Activated CD4-positive, alpha-beta T cell treated with anti-CD3 and anti-CD28 coated beads for 24 hours (primary cell): ENCODE results near the gene FGF12.

Experiments used
- DNase-seq, 2 donors: peaks; one replicate each; pipeline ENCODE4 v3.0.0-alpha.2; 2020; ENCODE audit warnings: low read depth in 2 of 2

The FGF12 gene

GRCh38 chr3:192351441-192351840 is 375.9 kb downstream of the FGF12 start:
- DNase-seq: no peak

GRCh38 chr3:192340031-192340430 is 387.3 kb downstream of the FGF12 start:
- no peak for DNase-seq

- DNase-seq: no peak
Observed at GRCh38 chr3:192339214-192339613, 388.1 kb downstream of the FGF12 start.

- no peak for DNase-seq
Observed at GRCh38 chr3:192336286-192336685, 391.1 kb downstream of the FGF12 start.

GRCh38 chr3:192332386-192333291 is 394.7 kb downstream of the FGF12 start:
- no peak for DNase-seq

- DNase-seq: no peak
Observed at GRCh38 chr3:192331749-192332385, 395.5 kb downstream of the FGF12 start.

GRCh38 chr3:192326656-192327055 is 400.7 kb downstream of the FGF12 start:
- no peak for DNase-seq

- DNase-seq: no peak
Observed at GRCh38 chr3:192317564-192317963, 409.8 kb downstream of the FGF12 start.

GRCh38 chr3:192313605-192314004 is 413.7 kb downstream of the FGF12 start:
- DNase-seq: no peak

- no peak for DNase-seq
Observed at GRCh38 chr3:192307631-192308030, 419.7 kb downstream of the FGF12 start.

- no peak for DNase-seq
Observed at GRCh38 chr3:192303235-192303634, 424.1 kb downstream of the FGF12 start.

GRCh38 chr3:192302721-192303120 is 424.6 kb downstream of the FGF12 start:
- no peak for DNase-seq

GRCh38 chr3:192299921-192300320 is 427.4 kb downstream of the FGF12 start:
- DNase-seq: no peak

- DNase-seq: no peak
Observed at GRCh38 chr3:192296845-192297244, 430.5 kb downstream of the FGF12 start.

GRCh38 chr3:192284443-192285072 is 442.8 kb downstream of the FGF12 start:
- DNase-seq: no peak

GRCh38 chr3:192281207-192281880 is 446.0 kb downstream of the FGF12 start:
- no peak for DNase-seq

- DNase-seq: no peak
Observed at GRCh38 chr3:192279664-192280063, 447.7 kb downstream of the FGF12 start.

GRCh38 chr3:192277477-192277876 is 449.9 kb downstream of the FGF12 start:
- no peak for DNase-seq

GRCh38 chr3:192275741-192276355 is 451.5 kb downstream of the FGF12 start:
- DNase-seq: no peak

- no peak for DNase-seq
Observed at GRCh38 chr3:192273697-192274010, 453.7 kb downstream of the FGF12 start.

- DNase-seq: no peak
Observed at GRCh38 chr3:192273001-192273696, 454.2 kb downstream of the FGF12 start.
